ENCODE results near the gene RNF223. TPM values are rescaled to one million over a fixed set of nuclear protein-coding genes. Genes with fewer than 3 reads are reported as not detected.
A peak's percentile ranks its signal among the peaks of the same experiment; 100 is the strongest.
"Not testable (repeated sequence)": the region's sequence is repeated elsewhere in the genome, so short reads cannot be mapped to it uniquely, and the experiment has no call there.

The RNF223 gene
- total RNA-seq, 1 donor from 2014 or later = not detected

GRCh38 chr1:1065940-1066304, 8.2 kb downstream of the RNF223 start:
- H3K4me3 ChIP-seq (ENCODE audit: low read length in 3 of 3); H3K9me3 ChIP-seq (ENCODE audit: control insufficient read depth in 3 of 3, low read length in 3 of 3); H3K9ac ChIP-seq (ENCODE audit: low read depth in 1 of 3, low read length in 3 of 3); H3K27ac ChIP-seq (ENCODE audit: low read depth, low read length); H3K36me3 ChIP-seq (ENCODE audit: control insufficient read depth in 3 of 3, insufficient read depth in 3 of 3, low read length in 3 of 3): not testable (repeated sequence)
- Histone ChIP-seq H3K4me1 (ENCODE audit: control insufficient read depth in 3 of 3, insufficient read depth in 3 of 3, low read length in 3 of 3) (peaks cover 0 to 23% (median 16%) of the 10 kb centered on the region in 3 donors), H3K27me3 (ENCODE audit: control insufficient read depth in 3 of 3, insufficient read depth in 3 of 3, low read length in 3 of 3) (peaks cover 60 to 75% (median 73%) of the 10 kb centered on the region in 3 donors)

- peaks cover 0 to 23% (median 16%) of the 10 kb centered on the region in 3 donors for H3K4me1 ChIP-seq (ENCODE audit: control insufficient read depth in 3 of 3, insufficient read depth in 3 of 3, low read length in 3 of 3)
- no peak overlapping the region for H3K27ac ChIP-seq (ENCODE audit: low read depth, low read length)
- no peaks in the 10 kb centered on the region for H3K9me3 ChIP-seq (ENCODE audit: control insufficient read depth in 3 of 3, low read length in 3 of 3)
- no peaks in the 10 kb centered on the region for H3K36me3 ChIP-seq (ENCODE audit: control insufficient read depth in 3 of 3, insufficient read depth in 3 of 3, low read length in 3 of 3)
- no peak overlapping the region for H3K9ac ChIP-seq (ENCODE audit: low read depth in 1 of 3, low read length in 3 of 3)
- H3K27me3 ChIP-seq (ENCODE audit: control insufficient read depth in 3 of 3, insufficient read depth in 3 of 3, low read length in 3 of 3) = peaks cover 58 to 74% (median 71%) of the 10 kb centered on the region in 3 donors
- no peak overlapping the region for H3K4me3 ChIP-seq (ENCODE audit: low read length in 3 of 3)
These were observed 8.7 kb downstream of the RNF223 start for GRCh38 chr1:1065265-1065939.

- Histone ChIP-seq H3K9me3 (ENCODE audit: control insufficient read depth in 3 of 3, low read length in 3 of 3) (no peaks in the 10 kb centered on the region), H3K4me3 (ENCODE audit: low read length in 3 of 3) (no peak overlapping the region), H3K27me3 (ENCODE audit: control insufficient read depth in 3 of 3, insufficient read depth in 3 of 3, low read length in 3 of 3) (peaks cover 54 to 73% (median 67%) of the 10 kb centered on the region in 3 donors), H3K36me3 (ENCODE audit: control insufficient read depth in 3 of 3, insufficient read depth in 3 of 3, low read length in 3 of 3) (no peaks in the 10 kb centered on the region), H3K27ac (ENCODE audit: low read depth, low read length) (no peak overlapping the region), H3K9ac (ENCODE audit: low read depth in 1 of 3, low read length in 3 of 3) (no peak overlapping the region), H3K4me1 (ENCODE audit: control insufficient read depth in 3 of 3, insufficient read depth in 3 of 3, low read length in 3 of 3) (peaks cover 4 to 26% (median 19%) of the 10 kb centered on the region in 3 donors)
These were observed 9.9 kb downstream of the RNF223 start for GRCh38 chr1:1063945-1064831.

GRCh38 chr1:1063261-1063944, 10.7 kb downstream of the RNF223 start:
- Histone ChIP-seq H3K9me3 (ENCODE audit: control insufficient read depth in 3 of 3, low read length in 3 of 3) (no peaks in the 10 kb centered on the region), H3K9ac (ENCODE audit: low read depth in 1 of 3, low read length in 3 of 3) (no peak overlapping the region), H3K36me3 (ENCODE audit: control insufficient read depth in 3 of 3, insufficient read depth in 3 of 3, low read length in 3 of 3) (no peaks in the 10 kb centered on the region), H3K4me1 (ENCODE audit: control insufficient read depth in 3 of 3, insufficient read depth in 3 of 3, low read length in 3 of 3) (peaks cover 7 to 29% (median 25%) of the 10 kb centered on the region in 3 donors), H3K27me3 (ENCODE audit: control insufficient read depth in 3 of 3, insufficient read depth in 3 of 3, low read length in 3 of 3) (peaks cover 58 to 76% (median 70%) of the 10 kb centered on the region in 3 donors), H3K27ac (ENCODE audit: low read depth, low read length) (no peak overlapping the region), H3K4me3 (ENCODE audit: low read length in 3 of 3) (no peak overlapping the region)

GRCh38 chr1:1062348-1063163, 11.6 kb downstream of the RNF223 start:
- Histone ChIP-seq H3K4me1 (ENCODE audit: control insufficient read depth in 3 of 3, insufficient read depth in 3 of 3, low read length in 3 of 3) (peaks cover 7 to 24% (median 21%) of the 10 kb centered on the region in 3 donors), H3K27me3 (ENCODE audit: control insufficient read depth in 3 of 3, insufficient read depth in 3 of 3, low read length in 3 of 3) (peaks cover 56 to 76% (median 68%) of the 10 kb centered on the region in 3 donors), H3K27ac (ENCODE audit: low read depth, low read length) (no peak overlapping the region), H3K36me3 (ENCODE audit: control insufficient read depth in 3 of 3, insufficient read depth in 3 of 3, low read length in 3 of 3) (no peaks in the 10 kb centered on the region), H3K9me3 (ENCODE audit: control insufficient read depth in 3 of 3, low read length in 3 of 3) (no peaks in the 10 kb centered on the region), H3K9ac (ENCODE audit: low read depth in 1 of 3, low read length in 3 of 3) (no peak overlapping the region), H3K4me3 (ENCODE audit: low read length in 3 of 3) (no peak overlapping the region)

- H3K27me3 ChIP-seq (ENCODE audit: control insufficient read depth in 3 of 3, insufficient read depth in 3 of 3, low read length in 3 of 3) = peaks cover 56 to 76% (median 65%) of the 10 kb centered on the region in 3 donors
- no peak overlapping the region for H3K4me3 ChIP-seq (ENCODE audit: low read length in 3 of 3)
- H3K27ac ChIP-seq (ENCODE audit: low read depth, low read length) = no peak overlapping the region
- no peak overlapping the region for H3K9ac ChIP-seq (ENCODE audit: low read depth in 1 of 3, low read length in 3 of 3)
- H3K9me3 ChIP-seq (ENCODE audit: control insufficient read depth in 3 of 3, low read length in 3 of 3) = no peaks in the 10 kb centered on the region
- peaks cover 7 to 22% (median 20%) of the 10 kb centered on the region in 3 donors for H3K4me1 ChIP-seq (ENCODE audit: control insufficient read depth in 3 of 3, insufficient read depth in 3 of 3, low read length in 3 of 3)
- no peaks in the 10 kb centered on the region for H3K36me3 ChIP-seq (ENCODE audit: control insufficient read depth in 3 of 3, insufficient read depth in 3 of 3, low read length in 3 of 3)
These were observed 12.3 kb downstream of the RNF223 start for GRCh38 chr1:1061682-1062345.

- Histone ChIP-seq H3K4me3 (ENCODE audit: low read length in 3 of 3) (no peak overlapping the region), H3K9me3 (ENCODE audit: control insufficient read depth in 3 of 3, low read length in 3 of 3) (no peaks in the 10 kb centered on the region), H3K9ac (ENCODE audit: low read depth in 1 of 3, low read length in 3 of 3) (no peak overlapping the region), H3K27me3 (ENCODE audit: control insufficient read depth in 3 of 3, insufficient read depth in 3 of 3, low read length in 3 of 3) (peaks cover 56 to 77% (median 61%) of the 10 kb centered on the region in 3 donors), H3K4me1 (ENCODE audit: control insufficient read depth in 3 of 3, insufficient read depth in 3 of 3, low read length in 3 of 3) (peaks cover 7 to 22% (median 20%) of the 10 kb centered on the region in 3 donors), H3K36me3 (ENCODE audit: control insufficient read depth in 3 of 3, insufficient read depth in 3 of 3, low read length in 3 of 3) (no peaks in the 10 kb centered on the region), H3K27ac (ENCODE audit: low read depth, low read length) (no peak overlapping the region)
These were observed 13.7 kb downstream of the RNF223 start for GRCh38 chr1:1060281-1061000.

- H3K9ac ChIP-seq (ENCODE audit: low read depth in 1 of 3, low read length in 3 of 3) = peak overlapping the region in 1 of 3 donors; percentile 45
- H3K4me3 ChIP-seq (ENCODE audit: low read length in 3 of 3) = peak overlapping the region in 2 of 3 donors; percentile 58 to 64
- peaks cover 7 to 22% (median 20%) of the 10 kb centered on the region in 3 donors for H3K4me1 ChIP-seq (ENCODE audit: control insufficient read depth in 3 of 3, insufficient read depth in 3 of 3, low read length in 3 of 3)
- peaks cover 54 to 74% (median 61%) of the 10 kb centered on the region in 3 donors for H3K27me3 ChIP-seq (ENCODE audit: control insufficient read depth in 3 of 3, insufficient read depth in 3 of 3, low read length in 3 of 3)
- H3K9me3 ChIP-seq (ENCODE audit: control insufficient read depth in 3 of 3, low read length in 3 of 3) = no peaks in the 10 kb centered on the region
- H3K36me3 ChIP-seq (ENCODE audit: control insufficient read depth in 3 of 3, insufficient read depth in 3 of 3, low read length in 3 of 3) = no peaks in the 10 kb centered on the region
- H3K27ac ChIP-seq (ENCODE audit: low read depth, low read length) = no peak overlapping the region
These were observed 14.4 kb downstream of the RNF223 start for GRCh38 chr1:1059494-1060280.

All from skeletal muscle tissue (tissue), 4 donors.